GM19240 (cell line): ENCODE results near the gene MAP2K6.

Experiments
- DNase-seq: peaks from one replicate; pipeline ENCODE4 v3.0.0; 2011; ENCODE audit warnings: low spot score; ENCODE audit not compliant: insufficient read length

The MAP2K6 gene

GRCh38 chr17:69528035-69528434, 113.5 kb downstream of the MAP2K6 start:
- DNase-seq = no peak

- DNase-seq = no peak
Measured at GRCh38 chr17:69533481-69534234, 119.2 kb downstream of the MAP2K6 start.

GRCh38 chr17:69534235-69534621, 119.7 kb downstream of the MAP2K6 start:
- no peak for DNase-seq

GRCh38 chr17:69535016-69535570, 120.6 kb downstream of the MAP2K6 start:
- no peak for DNase-seq

- DNase-seq = no peak
Measured at GRCh38 chr17:69538795-69539194, 124.3 kb downstream of the MAP2K6 start.

- no peak for DNase-seq
Measured at GRCh38 chr17:69539274-69539673, 124.8 kb downstream of the MAP2K6 start.

- DNase-seq = no peak
Measured at GRCh38 chr17:69539781-69540319, 125.4 kb downstream of the MAP2K6 start.

GRCh38 chr17:69540356-69540755, 125.9 kb downstream of the MAP2K6 start:
- no peak for DNase-seq

- no peak for DNase-seq
Measured at GRCh38 chr17:69547230-69547629, 132.7 kb downstream of the MAP2K6 start.

GRCh38 chr17:69547947-69548346, 133.4 kb downstream of the MAP2K6 start:
- no peak for DNase-seq

- DNase-seq = no peak
Measured at GRCh38 chr17:69551212-69552010, 136.9 kb downstream of the MAP2K6 start.

GRCh38 chr17:69552986-69553667, 138.6 kb downstream of the MAP2K6 start:
- DNase-seq = no peak

GRCh38 chr17:69555056-69555455, 140.6 kb downstream of the MAP2K6 start:
- DNase-seq = no peak

- no peak for DNase-seq
Measured at GRCh38 chr17:69557339-69557738, 142.8 kb downstream of the MAP2K6 start.

- no peak for DNase-seq
Measured at GRCh38 chr17:69558796-69559195, 144.3 kb downstream of the MAP2K6 start.

GRCh38 chr17:69560987-69561441, 146.5 kb downstream of the MAP2K6 start:
- no peak for DNase-seq

GRCh38 chr17:69561462-69561861, 147.0 kb downstream of the MAP2K6 start:
- DNase-seq = no peak

GRCh38 chr17:69565447-69565846, 150.9 kb downstream of the MAP2K6 start:
- DNase-seq = no peak

GRCh38 chr17:69567130-69567529, 152.6 kb downstream of the MAP2K6 start:
- DNase-seq = no peak

- no peak for DNase-seq
Measured at GRCh38 chr17:69572747-69573146, 158.2 kb downstream of the MAP2K6 start.

GRCh38 chr17:69573396-69573795, 158.9 kb downstream of the MAP2K6 start:
- no peak for DNase-seq
